SJSA1 (cell line): Measurements from ENCODE around the gene ANKS3. TPM values are rescaled to one million over a fixed set of nuclear protein-coding genes. Genes with fewer than 3 reads are reported as not detected.
"Not testable (repeated sequence)": the region's sequence is repeated elsewhere in the genome, so short reads cannot be mapped to it uniquely, and the experiment has no call there.

ENCODE experiments used
- DNase-seq, 2 experiments: peaks; one replicate each; pipeline ENCODE4 v3.0.0-alpha.2; 2015 to 2020; ENCODE audit warnings: low spot score in 2 of 2, low read depth in 1 of 2
- H3K27ac ChIP-seq: fragments of 250-450 bp; sonication (Bioruptor Pico); 2 replicates; pipeline ENCODE4 v1.5.1; 2020; ENCODE audit warnings: mild to moderate bottlenecking, moderate library complexity
- H3K27me3 ChIP-seq: fragments of 250-450 bp; sonication (Bioruptor Pico); replicated peaks from 2 replicates; pipeline ENCODE4 v1.5.1; 2020; ENCODE audit warnings: mild to moderate bottlenecking, moderate library complexity
- H3K36me3 ChIP-seq: fragments of 250-450 bp; sonication (Bioruptor Pico); 2 replicates; pipeline ENCODE4 v1.5.1; 2020; ENCODE audit warnings: mild to moderate bottlenecking
- H3K4me1 ChIP-seq: fragments of 250-450 bp; sonication (Bioruptor Pico); replicated peaks from 2 replicates; pipeline ENCODE4 v1.6.1; 2021; ENCODE audit warnings: mild to moderate bottlenecking
- H3K4me3 ChIP-seq: fragments of 250-450 bp; sonication (Bioruptor Pico); 2 replicates; pipeline ENCODE4 v1.5.1; 2020; ENCODE audit warnings: mild to moderate bottlenecking
- H3K9me3 ChIP-seq: fragments of 250-450 bp; sonication (Bioruptor Pico); replicated peaks from 2 replicates; pipeline ENCODE4 v1.5.1; 2020; ENCODE audit warnings: mild to moderate bottlenecking
- total RNA-seq: library from RNA; depleted of rRNA; stranded (reverse); fragments of >200 nt; shearing (Covaris generic); gene quantifications from 2 replicates; pipeline ENCODE4 v1.2.3, GENCODE V29; 2014

The ANKS3 gene
- total RNA-seq, 1 experiment from 2014 or later, result 20.9 TPM

GRCh38 chr16:4747906-4748681 lies 14.0 kb upstream of the ANKS3 start:
- Histone ChIP-seq H3K27me3 (no peaks in the 10 kb centered on the region), H3K4me1 (no peaks in the 10 kb centered on the region), H3K36me3 (peaks cover 32% of the 10 kb centered on the region), H3K27ac (no peak overlapping the region), H3K9me3 (no peaks in the 10 kb centered on the region), H3K4me3 (no peak overlapping the region)
- no peak for DNase-seq

- peaks cover 22% of the 10 kb centered on the region for H3K36me3 ChIP-seq
- H3K4me3 ChIP-seq, result no peak overlapping the region
- no peak overlapping the region for H3K27ac ChIP-seq
- no peaks in the 10 kb centered on the region for H3K9me3 ChIP-seq
- no peaks in the 10 kb centered on the region for H3K27me3 ChIP-seq
- no peaks in the 10 kb centered on the region for H3K4me1 ChIP-seq
- DNase-seq, result no peak
Observed at GRCh38 chr16:4746991-4747574, 13.0 kb upstream of the ANKS3 start.

GRCh38 chr16:4746215-4746614 lies 12.1 kb upstream of the ANKS3 start:
- peaks cover 15% of the 10 kb centered on the region for H3K36me3 ChIP-seq
- H3K27ac ChIP-seq, result no peak overlapping the region
- no peaks in the 10 kb centered on the region for H3K9me3 ChIP-seq
- H3K27me3 ChIP-seq, result no peaks in the 10 kb centered on the region; the same call in 1 of the 2 replicates
- no peak for DNase-seq
- no peaks in the 10 kb centered on the region for H3K4me1 ChIP-seq
- no peak overlapping the region for H3K4me3 ChIP-seq

GRCh38 chr16:4745274-4745569 lies 11.2 kb upstream of the ANKS3 start:
- Histone ChIP-seq H3K27ac (no peak overlapping the region), H3K36me3 (peaks cover 10% of the 10 kb centered on the region), H3K4me1 (no peaks in the 10 kb centered on the region), H3K27me3 (no peaks in the 10 kb centered on the region; the same call in 1 of the 2 replicates), H3K4me3 (no peak overlapping the region), H3K9me3 (no peaks in the 10 kb centered on the region)
- no peak for DNase-seq

- Histone ChIP-seq H3K27ac (no peak overlapping the region), H3K27me3 (no peaks in the 10 kb centered on the region; the same call in 1 of the 2 replicates), H3K9me3 (no peaks in the 10 kb centered on the region), H3K4me3 (no peak overlapping the region), H3K36me3 (peaks cover 6% of the 10 kb centered on the region), H3K4me1 (no peaks in the 10 kb centered on the region)
- DNase-seq, result no peak
Observed at GRCh38 chr16:4744555-4745273, 10.6 kb upstream of the ANKS3 start.

- H3K4me3 ChIP-seq, result no peak overlapping the region
- H3K27ac ChIP-seq, result no peak overlapping the region
- no peaks in the 10 kb centered on the region for H3K9me3 ChIP-seq
- DNase-seq, result no peak
- no peaks in the 10 kb centered on the region for H3K4me1 ChIP-seq
- H3K27me3 ChIP-seq, result no peaks in the 10 kb centered on the region; the same call in 1 of the 2 replicates
- H3K36me3 ChIP-seq, result no peaks in the 10 kb centered on the region
Observed at GRCh38 chr16:4743226-4743878, 9.3 kb upstream of the ANKS3 start.

- H3K4me3 ChIP-seq, DNase-seq, H3K27me3 ChIP-seq, H3K4me1 ChIP-seq, H3K36me3 ChIP-seq, H3K27ac ChIP-seq, H3K9me3 ChIP-seq: not testable (repeated sequence)
Observed at GRCh38 chr16:4738370-4738769, 4.3 kb upstream of the ANKS3 start.

- no peak overlapping the region for H3K27ac ChIP-seq
- DNase-seq, result no peak
- H3K4me1 ChIP-seq, result peaks cover 5% of the 10 kb centered on the region
- H3K36me3 ChIP-seq, result peaks cover 4% of the 10 kb centered on the region; the same call in 1 of the 2 replicates
- H3K27me3 ChIP-seq, result no peaks in the 10 kb centered on the region; the same call in 1 of the 2 replicates
- no peaks in the 10 kb centered on the region for H3K9me3 ChIP-seq
- no peak overlapping the region for H3K4me3 ChIP-seq
Observed at GRCh38 chr16:4737545-4737944, 3.5 kb upstream of the ANKS3 start.

GRCh38 chr16:4736546-4736945 lies 2.5 kb upstream of the ANKS3 start:
- Histone ChIP-seq H3K4me3 (no peak overlapping the region), H3K36me3 (peaks cover 4% of the 10 kb centered on the region; the same call in 1 of the 2 replicates), H3K27me3 (no peaks in the 10 kb centered on the region), H3K27ac (no peak overlapping the region), H3K4me1 (peaks cover 5% of the 10 kb centered on the region), H3K9me3 (no peaks in the 10 kb centered on the region)
- DNase-seq, result no peak

- Histone ChIP-seq H3K27ac (peak overlapping the region; percentile 53), H3K9me3 (no peaks in the 10 kb centered on the region), H3K36me3 (peaks cover 13% of the 10 kb centered on the region), H3K4me3 (peak overlapping the region; percentile 70), H3K4me1 (peaks cover 5% of the 10 kb centered on the region), H3K27me3 (no peaks in the 10 kb centered on the region)
- DNase-seq, result peak in 1 of 2 experiments; percentile 93
Observed at GRCh38 chr16:4734730-4735535, 862 bp upstream of the ANKS3 start.

GRCh38 chr16:4733747-4734062 lies 366 bp downstream of the ANKS3 start:
- Histone ChIP-seq H3K4me3 (peak overlapping the region; percentile 70), H3K27ac (0 out of 2 replicates have a peak overlapping the region, but pooled peaks have one; percentile 2), H3K27me3 (no peaks in the 10 kb centered on the region), H3K36me3 (peaks cover 19% of the 10 kb centered on the region), H3K4me1 (peaks cover 5% of the 10 kb centered on the region), H3K9me3 (no peaks in the 10 kb centered on the region)
- DNase-seq, result no peak

- no peak for DNase-seq
- Histone ChIP-seq H3K27me3 (no peaks in the 10 kb centered on the region), H3K36me3 (peaks cover 21% of the 10 kb centered on the region), H3K9me3 (no peaks in the 10 kb centered on the region), H3K4me1 (peaks cover 5% of the 10 kb centered on the region), H3K4me3 (peak overlapping the region; percentile 70), H3K27ac (no peak overlapping the region)
Observed at GRCh38 chr16:4733211-4733742, 794 bp downstream of the ANKS3 start.

GRCh38 chr16:4729876-4730275 lies 4.2 kb downstream of the ANKS3 start:
- no peak for DNase-seq
- H3K4me3 ChIP-seq, result no peak overlapping the region
- H3K36me3 ChIP-seq, result peaks cover 46% of the 10 kb centered on the region
- H3K27ac ChIP-seq, result no peak overlapping the region
- no peaks in the 10 kb centered on the region for H3K9me3 ChIP-seq
- no peaks in the 10 kb centered on the region for H3K27me3 ChIP-seq
- peaks cover under 1% of the 10 kb centered on the region for H3K4me1 ChIP-seq
